ENCODE measurements around the gene OAS3.

OAS3 gene

GRCh38 chr12:112892856-112893255 is 45.4 kb upstream of the OAS3 start:
- no peak for ATAC-seq
- TF ChIP-seq ESRRG (CRISPR knock-in tag; IDR thresholded peaks at IDR 0.05): no peak
- TF ChIP-seq ZFP3 (CRISPR knock-in tag; IDR thresholded peaks at IDR 0.05): no peak
- no peak for TF ChIP-seq OSR1 (CRISPR knock-in tag; IDR thresholded peaks at IDR 0.05)
- TF ChIP-seq RARB (CRISPR knock-in tag; IDR thresholded peaks at IDR 0.05): no peak
- no peak for TF ChIP-seq POU6F1 (CRISPR knock-in tag; IDR thresholded peaks at IDR 0.05; ENCODE audit: borderline replicate concordance, low read depth)
- no peak for TF ChIP-seq ISL1 (CRISPR knock-in tag; IDR thresholded peaks at IDR 0.05)
- no peak for TF ChIP-seq GLIS3 (CRISPR knock-in tag; IDR thresholded peaks at IDR 0.05)
- no peak for TF ChIP-seq ARNTL (CRISPR knock-in tag; IDR thresholded peaks at IDR 0.05; ENCODE audit: borderline replicate concordance, low read depth)
- TF ChIP-seq ZNF70 (CRISPR knock-in tag; IDR thresholded peaks at IDR 0.05): no peak
- TF ChIP-seq TSHZ2 (CRISPR knock-in tag; IDR thresholded peaks at IDR 0.05): no peak
- TF ChIP-seq PPARA (CRISPR knock-in tag; IDR thresholded peaks at IDR 0.05; ENCODE audit: borderline replicate concordance): no peak
- no peak for TF ChIP-seq SNAI2 (CRISPR knock-in tag; IDR thresholded peaks at IDR 0.05)
- no peak for TF ChIP-seq ZNF8 (CRISPR knock-in tag; IDR thresholded peaks at IDR 0.05)
- TF ChIP-seq ZC3H10 (CRISPR knock-in tag; IDR thresholded peaks at IDR 0.05): no peak
- no peak for TF ChIP-seq ZFP30 (CRISPR knock-in tag; IDR thresholded peaks at IDR 0.05)
- TF ChIP-seq ZNF565 (CRISPR knock-in tag; conservative IDR thresholded peaks at IDR 0.05; ENCODE audit: low read depth): no peak
- no peak for TF ChIP-seq PATZ1 (CRISPR knock-in tag; IDR thresholded peaks at IDR 0.05; ENCODE audit: borderline replicate concordance)
- no peak for TF ChIP-seq TCF4 (CRISPR knock-in tag; IDR thresholded peaks at IDR 0.05; ENCODE audit: borderline replicate concordance)
- no peak for TF ChIP-seq CREB5 (CRISPR knock-in tag; IDR thresholded peaks at IDR 0.05; ENCODE audit: low read depth)

GRCh38 chr12:112894128-112894527 is 44.1 kb upstream of the OAS3 start:
- no peak for ATAC-seq

More at GRCh38 chr12:112894128-112894527, 44.1 kb upstream of the OAS3 start:
- TF ChIP-seq ZC3H10 (CRISPR knock-in tag; IDR thresholded peaks at IDR 0.05) (no peak), RARB (CRISPR knock-in tag; IDR thresholded peaks at IDR 0.05) (no peak), BACH2 (CRISPR knock-in tag; IDR thresholded peaks at IDR 0.05; ENCODE audit: borderline replicate concordance) (no peak), CSDC2 (CRISPR knock-in tag; IDR thresholded peaks at IDR 0.05) (no peak), CSRNP3 (CRISPR knock-in tag; IDR thresholded peaks at IDR 0.05) (no peak), SNAI2 (CRISPR knock-in tag; IDR thresholded peaks at IDR 0.05) (no peak), TOX (CRISPR knock-in tag; IDR thresholded peaks at IDR 0.05; ENCODE audit: borderline replicate concordance) (no peak), ISL1 (CRISPR knock-in tag; IDR thresholded peaks at IDR 0.05) (no peak), CREB5 (CRISPR knock-in tag; IDR thresholded peaks at IDR 0.05; ENCODE audit: low read depth) (no peak), ZNF70 (CRISPR knock-in tag; IDR thresholded peaks at IDR 0.05) (no peak), ZFP30 (CRISPR knock-in tag; IDR thresholded peaks at IDR 0.05) (no peak), OSR1 (CRISPR knock-in tag; IDR thresholded peaks at IDR 0.05) (no peak), GLIS3 (CRISPR knock-in tag; IDR thresholded peaks at IDR 0.05) (no peak)

All from SK-N-SH treated with all-trans-retinoic acid at 6 μM for 48 hours (cell line).